Activated naive CD8-positive, alpha-beta T cell (primary cell): ENCODE results near the gene KRTAP9-9.
"Not testable (repeated sequence)": the region's sequence is repeated elsewhere in the genome, so short reads cannot be mapped to it uniquely, and the experiment has no call there.

ENCODE experiments used
- H3K27ac Mint-ChIP-seq: one replicate; pipeline ENCODE4 v1.8.0; 2021; ENCODE audit warnings: mixed read lengths
- H3K27me3 Mint-ChIP-seq: one replicate; pipeline ENCODE4 v1.8.0; 2021; ENCODE audit warnings: mixed read lengths
- H3K36me3 Mint-ChIP-seq: one replicate; pipeline ENCODE4 v1.8.0; 2021; ENCODE audit warnings: mixed read lengths
- H3K4me1 Mint-ChIP-seq: one replicate; pipeline ENCODE4 v1.8.0; 2021; ENCODE audit warnings: low read depth, mixed read lengths
- H3K4me3 Mint-ChIP-seq: one replicate; pipeline ENCODE4 v1.8.0; 2021; ENCODE audit warnings: mild to moderate bottlenecking, mixed read lengths
- H3K9me3 Mint-ChIP-seq: one replicate; pipeline ENCODE4 v1.8.0; 2021; ENCODE audit warnings: low read depth, mixed read lengths

Gene KRTAP9-9

DNA sequence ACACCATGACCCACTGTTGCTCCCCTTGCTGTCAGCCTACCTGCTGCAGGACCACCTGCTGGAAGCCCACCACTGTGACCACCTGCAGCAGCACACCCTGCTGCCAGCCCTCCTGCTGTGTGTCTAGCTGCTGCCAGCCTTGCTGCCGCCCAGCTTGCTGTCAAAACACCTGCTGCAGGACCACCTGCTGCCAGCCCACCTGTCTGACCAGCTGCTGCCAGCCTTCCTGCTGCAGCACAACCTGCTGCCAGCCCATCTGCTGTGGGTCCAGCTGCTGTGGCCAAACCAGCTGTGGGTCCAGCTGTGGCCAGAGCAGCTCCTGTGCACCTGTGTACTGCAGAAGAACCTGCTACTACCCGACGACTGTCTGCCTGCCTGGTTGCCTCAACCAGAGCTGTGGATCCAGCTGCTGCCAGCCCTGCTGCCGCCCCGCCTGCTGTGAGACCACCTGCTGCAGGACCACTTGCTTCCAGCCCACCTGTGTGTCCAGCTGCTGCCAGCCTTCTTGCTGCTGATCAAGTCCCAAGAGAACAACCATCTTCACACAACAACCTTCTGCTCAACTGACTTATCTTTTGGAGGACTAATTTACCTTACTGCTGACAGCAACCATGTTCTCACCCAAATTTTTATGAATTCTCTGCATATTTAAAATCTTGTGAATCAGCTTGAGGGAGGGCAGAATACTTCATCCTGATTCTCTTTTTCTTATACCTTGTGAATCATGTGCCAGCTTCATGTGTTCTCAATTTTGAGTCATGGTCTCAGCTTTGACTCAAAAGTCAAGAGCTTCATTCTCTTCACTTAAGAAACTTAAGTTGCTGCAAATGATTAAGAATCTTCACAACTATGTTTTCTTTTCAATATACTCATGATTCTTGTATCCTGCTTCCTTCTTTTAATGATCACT lies at the start of gene KRTAP9-9:
Gene KRTAP9-9 (plus strand): TSS at position 4 of the 910 bp plus-strand sequence.
- H3K36me3 Mint-ChIP-seq, H3K27me3 Mint-ChIP-seq, H3K4me3 Mint-ChIP-seq, H3K27ac Mint-ChIP-seq, H3K9me3 Mint-ChIP-seq, H3K4me1 Mint-ChIP-seq: not testable (repeated sequence)

DNA sequence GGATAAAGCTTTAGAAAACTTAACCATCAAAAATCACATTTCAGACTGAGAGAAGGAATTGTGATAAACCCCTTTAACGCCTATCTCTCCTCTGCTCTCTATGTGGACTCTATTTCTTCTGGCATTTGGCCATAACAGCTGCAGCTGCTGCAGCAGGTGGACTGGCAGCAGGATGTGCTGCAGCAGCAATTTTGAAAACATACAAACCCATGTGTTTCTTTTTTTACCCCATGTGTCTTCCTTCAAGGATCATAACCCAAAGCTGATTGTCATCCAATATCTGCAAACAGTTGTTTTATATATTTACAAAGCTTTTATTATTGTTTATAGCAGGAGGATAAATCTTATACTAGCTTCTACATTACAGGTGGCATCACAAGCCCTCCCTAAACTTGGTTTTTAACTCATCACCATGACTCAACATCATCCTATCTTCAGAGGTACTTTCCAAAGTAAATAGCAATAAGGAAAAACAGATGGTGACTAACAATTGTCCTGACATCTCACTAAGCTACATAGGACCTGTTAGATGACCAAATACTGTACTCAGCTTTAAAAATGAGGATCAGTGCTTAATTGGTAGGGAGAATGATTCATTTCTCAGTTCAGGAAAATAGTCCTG lies 43.2 kb upstream of the KRTAP9-9 start:
- Mint-ChIP-seq H3K4me1 (peaks cover 11% of the 10 kb centered on the region), H3K27me3 (peaks cover 4% of the 10 kb centered on the region), H3K36me3 (no peaks in the 10 kb centered on the region), H3K4me3 (no peak overlapping the region), H3K27ac (no peak overlapping the region), H3K9me3 (no peaks in the 10 kb centered on the region)

DNA sequence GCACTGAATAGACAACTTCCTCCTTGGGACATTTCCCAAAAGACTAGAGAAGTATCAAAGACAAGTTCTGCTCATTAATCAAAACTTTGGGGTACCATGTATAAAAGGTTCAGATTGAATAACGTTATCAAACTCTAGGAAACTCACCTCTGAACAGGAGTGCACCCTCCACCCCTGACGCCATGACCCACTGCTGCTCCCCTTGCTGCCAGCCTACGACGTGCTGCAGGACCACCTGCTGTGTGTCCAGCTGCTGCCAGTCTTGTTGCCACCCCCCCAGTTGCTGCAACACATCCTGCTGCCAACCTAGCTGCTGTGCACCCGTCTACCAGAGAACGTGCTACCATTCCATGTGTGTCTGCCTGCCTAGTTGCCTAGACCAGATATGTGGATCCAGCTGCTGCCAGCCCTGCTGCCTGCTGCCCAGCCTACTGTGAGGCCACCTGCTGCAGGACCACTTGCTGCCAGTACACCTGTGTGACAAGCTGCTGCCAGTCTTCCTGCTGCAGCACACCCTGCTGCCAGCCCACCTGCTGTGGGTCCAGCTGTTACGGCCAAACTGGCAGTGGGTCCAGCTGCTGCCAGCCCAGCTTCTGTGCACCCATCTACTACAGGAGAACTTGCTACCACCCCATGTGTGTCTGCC lies 42.5 kb upstream of the KRTAP9-9 start:
- Mint-ChIP-seq H3K36me3 (no peaks in the 10 kb centered on the region), H3K9me3 (no peaks in the 10 kb centered on the region), H3K27ac (no peak overlapping the region), H3K27me3 (peaks cover 4% of the 10 kb centered on the region), H3K4me1 (peaks cover 11% of the 10 kb centered on the region), H3K4me3 (no peak overlapping the region)

DNA sequence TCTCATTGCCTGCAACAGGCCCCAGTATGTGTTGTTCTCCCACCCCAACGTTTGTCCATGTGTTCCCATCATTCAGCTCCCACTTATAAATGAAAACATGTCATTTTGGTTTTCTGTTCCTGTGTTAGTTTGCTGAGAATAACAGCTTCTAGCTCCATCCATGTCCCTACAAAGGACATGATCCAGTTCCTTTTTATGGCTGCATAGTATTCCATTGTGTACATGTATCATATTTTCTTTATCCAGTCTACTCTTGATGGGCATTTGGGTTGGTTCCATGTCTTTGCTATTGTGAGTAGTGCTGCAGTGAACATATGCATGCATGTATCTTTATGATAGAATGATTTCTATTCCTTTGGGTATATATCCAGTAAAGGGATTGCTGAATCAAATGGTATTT lies 39.5 kb upstream of the KRTAP9-9 start:
- no peak overlapping the region for H3K27ac Mint-ChIP-seq
- no peaks in the 10 kb centered on the region for H3K9me3 Mint-ChIP-seq
- H3K27me3 Mint-ChIP-seq = peaks cover 4% of the 10 kb centered on the region
- H3K4me3 Mint-ChIP-seq = no peak overlapping the region
- peaks cover 2% of the 10 kb centered on the region for H3K36me3 Mint-ChIP-seq
- peaks cover 11% of the 10 kb centered on the region for H3K4me1 Mint-ChIP-seq

DNA sequence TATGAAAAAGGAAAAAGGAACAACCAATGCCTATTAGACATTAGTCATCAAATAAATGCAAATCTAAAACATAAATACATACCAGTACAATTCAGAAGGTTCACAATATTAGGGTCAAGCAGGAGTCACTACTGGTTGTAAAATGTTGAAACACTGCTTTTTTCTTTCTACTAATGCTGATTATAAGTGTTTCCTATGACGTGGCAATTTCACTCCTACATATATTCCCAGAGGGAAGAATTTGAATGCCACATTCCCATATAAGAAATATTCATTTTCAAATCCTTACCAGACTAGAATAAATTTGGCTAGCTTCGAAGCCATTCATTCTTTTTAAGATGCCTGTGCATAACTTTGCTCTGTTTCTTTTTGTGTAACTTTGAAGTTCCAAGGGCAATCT lies 31.4 kb upstream of the KRTAP9-9 start:
- peaks cover 2% of the 10 kb centered on the region for H3K27me3 Mint-ChIP-seq
- peaks cover 2% of the 10 kb centered on the region for H3K36me3 Mint-ChIP-seq
- H3K4me3 Mint-ChIP-seq = no peak overlapping the region
- no peaks in the 10 kb centered on the region for H3K9me3 Mint-ChIP-seq
- peaks cover 2% of the 10 kb centered on the region for H3K4me1 Mint-ChIP-seq
- H3K27ac Mint-ChIP-seq = no peak overlapping the region

DNA sequence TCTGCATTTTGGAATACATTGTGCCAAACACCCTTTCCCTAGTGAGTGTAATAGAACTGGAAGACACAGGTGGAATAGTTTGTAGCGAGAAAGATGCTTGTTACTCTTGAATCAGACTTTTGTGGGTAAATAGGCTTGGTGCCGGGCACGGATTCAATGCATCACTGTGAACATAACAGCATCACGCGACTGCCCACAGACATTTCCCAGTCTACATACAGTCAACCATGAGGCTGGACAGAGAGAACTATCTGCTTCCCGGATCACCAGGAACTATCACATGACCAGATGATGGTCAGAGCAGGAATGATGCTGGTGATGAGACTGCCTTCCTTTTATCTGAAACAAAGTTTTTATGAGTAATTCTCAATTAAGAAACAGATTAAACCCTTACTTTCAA lies 29.1 kb upstream of the KRTAP9-9 start:
- no peaks in the 10 kb centered on the region for H3K36me3 Mint-ChIP-seq
- H3K4me3 Mint-ChIP-seq = no peak overlapping the region
- H3K4me1 Mint-ChIP-seq = peaks cover 7% of the 10 kb centered on the region
- H3K27me3 Mint-ChIP-seq = peaks cover 2% of the 10 kb centered on the region
- H3K27ac Mint-ChIP-seq = no peak overlapping the region
- H3K9me3 Mint-ChIP-seq = no peaks in the 10 kb centered on the region

DNA sequence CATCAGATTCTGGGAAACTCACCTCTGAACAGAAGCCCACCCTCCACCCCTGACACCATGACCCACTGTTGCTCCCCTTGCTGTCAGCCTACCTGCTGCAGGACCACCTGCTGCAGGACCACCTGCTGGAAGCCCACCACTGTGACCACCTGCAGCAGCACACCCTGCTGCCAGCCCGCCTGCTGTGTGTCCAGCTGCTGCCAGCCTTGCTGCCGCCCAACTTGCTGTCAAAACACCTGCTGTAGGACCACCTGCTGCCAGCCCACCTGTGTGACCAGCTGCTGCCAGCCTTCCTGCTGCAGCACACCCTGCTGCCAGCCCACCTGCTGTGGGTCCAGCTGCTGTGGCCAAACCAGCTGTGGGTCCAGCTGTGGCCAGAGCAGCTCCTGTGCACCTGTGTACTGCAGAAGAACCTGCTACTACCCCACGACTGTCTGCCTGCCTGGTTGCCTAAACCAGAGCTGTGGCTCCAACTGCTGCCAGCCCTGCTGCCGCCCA lies 28.5 kb upstream of the KRTAP9-9 start, which contains the start of gene KRTAP9-2:
Gene KRTAP9-2 (plus strand): TSS at position 51 of the 498 bp plus-strand sequence. CDS start 7 bp downstream, at position 58.
- H3K4me3 Mint-ChIP-seq, H3K9me3 Mint-ChIP-seq, H3K27ac Mint-ChIP-seq, H3K36me3 Mint-ChIP-seq, H3K27me3 Mint-ChIP-seq, H3K4me1 Mint-ChIP-seq: not testable (repeated sequence)

DNA sequence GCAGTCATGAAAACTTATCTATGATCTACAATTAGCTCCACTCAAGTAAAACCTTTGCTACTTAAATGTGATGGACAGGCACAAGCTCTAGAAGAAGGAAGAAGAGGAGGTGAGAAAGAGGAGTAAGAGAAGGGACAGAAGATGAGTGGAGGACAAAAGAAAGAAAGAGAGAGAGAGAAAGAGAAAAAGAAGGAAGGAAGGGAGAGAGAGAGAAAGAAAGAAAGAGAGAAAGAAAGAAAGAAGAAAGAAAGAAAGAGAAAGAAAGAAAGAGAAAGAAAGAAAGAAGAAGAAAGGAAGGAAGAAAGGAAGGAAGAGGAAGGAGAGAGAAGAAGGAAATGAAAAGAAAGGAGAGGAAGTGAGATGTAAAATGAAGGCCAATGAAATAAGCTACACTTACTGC lies 25.1 kb upstream of the KRTAP9-9 start:
- H3K9me3 Mint-ChIP-seq = no peaks in the 10 kb centered on the region
- no peak overlapping the region for H3K27ac Mint-ChIP-seq
- H3K4me3 Mint-ChIP-seq = no peak overlapping the region
- H3K4me1 Mint-ChIP-seq = peaks cover 4% of the 10 kb centered on the region
- H3K36me3 Mint-ChIP-seq = no peaks in the 10 kb centered on the region
- peaks cover 2% of the 10 kb centered on the region for H3K27me3 Mint-ChIP-seq

DNA sequence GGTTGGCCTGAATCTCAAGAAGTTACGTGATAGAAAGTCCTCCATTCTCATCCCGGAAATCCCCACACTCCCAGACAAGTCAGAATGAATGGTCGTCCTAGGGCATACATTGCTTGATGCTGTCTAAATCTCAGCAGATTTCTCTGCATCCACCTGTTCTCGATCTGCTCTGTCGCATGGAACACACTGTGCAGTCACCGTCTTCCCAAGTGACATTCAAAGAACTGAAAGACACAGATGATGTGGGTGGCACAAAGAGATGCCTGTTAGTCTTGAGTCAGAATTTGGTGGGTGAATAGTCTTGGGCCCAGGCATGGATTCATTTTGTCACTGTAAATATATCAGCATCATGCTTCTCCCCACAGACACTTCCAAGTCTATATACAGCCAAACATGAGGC lies 23.5 kb upstream of the KRTAP9-9 start:
- H3K9me3 Mint-ChIP-seq = no peaks in the 10 kb centered on the region
- no peak overlapping the region for H3K4me3 Mint-ChIP-seq
- H3K27ac Mint-ChIP-seq = no peak overlapping the region
- H3K27me3 Mint-ChIP-seq = peaks cover 2% of the 10 kb centered on the region
- peaks cover 4% of the 10 kb centered on the region for H3K4me1 Mint-ChIP-seq
- no peaks in the 10 kb centered on the region for H3K36me3 Mint-ChIP-seq

DNA sequence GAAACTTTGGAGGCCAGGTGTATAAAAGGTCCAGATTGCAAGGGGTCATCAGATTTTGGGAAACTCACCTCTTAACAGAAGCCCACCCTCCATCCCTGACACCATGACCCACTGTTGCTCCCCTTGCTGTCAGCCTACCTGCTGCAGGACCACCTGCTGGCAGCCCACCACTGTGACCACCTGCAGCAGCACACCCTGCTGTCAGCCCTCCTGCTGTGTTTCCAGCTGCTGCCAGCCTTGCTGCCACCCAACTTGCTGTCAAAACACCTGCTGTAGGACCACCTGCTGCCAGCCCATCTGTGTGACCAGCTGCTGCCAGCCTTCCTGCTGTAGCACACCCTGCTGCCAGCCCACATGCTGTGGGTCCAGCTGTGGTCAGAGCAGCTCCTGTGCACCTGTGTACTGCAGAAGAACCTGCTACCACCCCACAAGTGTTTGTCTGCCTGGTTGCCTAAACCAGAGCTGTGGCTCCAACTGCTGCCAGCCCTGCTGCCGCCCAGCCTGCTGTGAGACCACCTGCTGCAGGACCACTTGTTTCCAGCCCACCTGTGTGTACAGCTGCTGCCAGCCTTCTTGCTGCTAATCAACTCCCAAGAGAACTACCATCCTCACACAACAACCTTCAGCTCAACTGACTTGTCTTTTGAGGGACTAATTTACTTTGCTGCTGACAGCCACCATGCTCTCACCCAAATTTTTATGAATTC lies 22.6 kb upstream of the KRTAP9-9 start, which contains the start of gene KRTAP9-3:
Gene KRTAP9-3 (plus strand): TSS at position 51 of the 707 bp plus-strand sequence. CDS start 53 bp downstream, at position 104.
- H3K4me3 Mint-ChIP-seq, H3K27me3 Mint-ChIP-seq, H3K27ac Mint-ChIP-seq, H3K4me1 Mint-ChIP-seq, H3K9me3 Mint-ChIP-seq, H3K36me3 Mint-ChIP-seq: not testable (repeated sequence)

DNA sequence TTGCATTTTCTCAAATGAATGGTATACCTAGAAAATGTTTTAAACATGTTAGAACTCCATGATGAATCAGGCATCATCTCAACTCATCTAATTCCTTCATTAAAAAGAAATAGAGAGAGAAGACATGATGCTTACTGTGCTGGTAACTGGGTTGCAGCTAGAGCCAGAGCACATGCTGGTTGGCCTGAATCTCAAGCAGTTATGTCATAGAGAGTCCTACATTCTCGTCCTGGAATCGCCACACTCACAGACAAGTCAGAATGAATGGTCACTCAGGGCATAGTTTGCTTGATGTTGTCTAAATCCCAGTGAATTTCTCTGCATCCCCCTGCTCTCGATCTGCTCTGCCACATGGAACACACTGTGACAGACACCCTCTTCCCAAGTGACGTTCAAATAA lies 18.1 kb upstream of the KRTAP9-9 start:
- not testable (repeated sequence) for H3K27me3 Mint-ChIP-seq, H3K4me3 Mint-ChIP-seq, H3K9me3 Mint-ChIP-seq, H3K36me3 Mint-ChIP-seq, H3K4me1 Mint-ChIP-seq, H3K27ac Mint-ChIP-seq

DNA sequence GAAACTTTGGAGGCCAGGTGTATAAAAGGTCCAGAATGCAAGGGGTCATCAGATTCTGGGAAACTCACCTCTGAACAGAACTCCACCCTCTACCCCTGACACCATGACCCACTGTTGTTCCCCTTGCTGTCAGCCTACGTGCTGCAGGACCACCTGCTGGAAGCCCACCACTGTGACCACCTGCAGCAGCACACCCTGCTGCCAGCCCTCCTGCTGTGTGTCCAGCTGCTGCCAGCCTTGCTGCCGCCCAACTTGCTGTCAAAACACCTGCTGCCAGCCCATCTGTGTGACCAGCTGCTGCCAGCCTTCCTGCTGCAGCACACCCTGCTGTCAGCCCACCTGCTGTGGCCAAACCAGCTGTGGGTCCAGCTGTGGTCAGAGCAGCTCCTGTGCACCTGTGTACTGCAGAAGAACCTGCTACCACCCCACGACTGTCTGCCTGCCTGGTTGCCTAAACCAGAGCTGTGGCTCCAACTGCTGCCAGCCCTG lies 17.2 kb upstream of the KRTAP9-9 start, which contains the start of gene KRTAP9-8:
Gene KRTAP9-8 (plus strand): TSS at position 51 of the 489 bp plus-strand sequence. CDS start 53 bp downstream, at position 104.
- H3K27me3 Mint-ChIP-seq, H3K4me3 Mint-ChIP-seq, H3K4me1 Mint-ChIP-seq, H3K27ac Mint-ChIP-seq, H3K9me3 Mint-ChIP-seq, H3K36me3 Mint-ChIP-seq: not testable (repeated sequence)

DNA sequence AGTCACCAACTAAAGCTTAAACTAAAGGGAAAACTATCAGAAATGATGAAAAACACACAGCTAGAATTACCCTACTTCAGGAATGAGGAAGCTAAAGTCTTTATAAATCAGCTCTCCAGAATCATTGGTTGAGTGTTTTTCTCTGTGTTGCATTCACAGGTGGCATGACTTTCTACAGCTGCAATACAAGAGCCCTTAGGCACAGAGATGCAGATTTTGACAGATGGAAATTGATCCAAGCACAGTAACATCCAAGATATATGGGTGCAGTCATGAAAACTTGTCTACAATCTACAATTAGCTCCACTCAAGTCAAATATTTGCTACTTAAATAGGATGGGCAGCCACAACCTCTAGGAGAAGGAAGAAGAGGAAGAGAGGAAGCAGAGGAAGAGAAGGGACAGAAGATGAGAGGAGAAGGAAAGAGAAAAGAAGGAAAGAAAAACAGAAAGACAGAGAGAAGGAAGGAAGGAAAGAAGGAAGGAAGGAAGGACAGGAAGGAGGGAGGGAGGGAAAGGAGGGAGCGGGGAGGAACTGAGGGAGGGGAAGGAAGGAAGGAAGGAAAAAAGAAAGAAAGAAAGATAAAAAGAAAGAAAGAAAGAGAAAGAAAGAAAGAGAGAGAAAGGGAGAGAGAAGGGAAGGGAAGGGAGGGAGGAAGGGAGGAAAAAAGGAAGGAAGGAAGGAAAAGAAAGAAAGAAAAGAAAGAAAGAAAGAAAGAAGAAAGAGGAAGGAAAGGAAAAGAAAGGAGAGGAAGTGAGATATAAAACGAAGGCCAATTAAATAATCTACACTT lies 8.0 kb upstream of the KRTAP9-9 start:
- H3K36me3 Mint-ChIP-seq, H3K27me3 Mint-ChIP-seq, H3K27ac Mint-ChIP-seq, H3K9me3 Mint-ChIP-seq, H3K4me3 Mint-ChIP-seq, H3K4me1 Mint-ChIP-seq: not testable (repeated sequence)
